NB4 (cell line): ENCODE measurements around the gene GPR183.

Source experiments
- DNase-seq: peaks from one replicate; pipeline ENCODE4 v3.0.0; 2010; ENCODE audit warnings: low read depth
- H3K4me3 ChIP-seq: one replicate; pipeline ENCODE4 v1.5.1; 2011; ENCODE audit warnings: mild to moderate bottlenecking, low read depth, low read length, moderate library complexity
- CTCF ChIP-seq: IDR thresholded peaks from one replicate; pipeline ENCODE4 v1.5.1; 2012; ENCODE audit warnings: low read depth, low read length
- MAX ChIP-seq: IDR thresholded peaks from 2 replicates; pipeline ENCODE4 v1.6.1; 2011; ENCODE audit warnings: low read depth, low read length
- MYC ChIP-seq: IDR thresholded peaks from 2 replicates; pipeline ENCODE4 v1.6.1; 2011; ENCODE audit warnings: low read depth, low read length
- POLR2A ChIP-seq: IDR thresholded peaks from 2 replicates; pipeline ENCODE4 v1.6.1; 2011; ENCODE audit warnings: mild to moderate bottlenecking; ENCODE audit not compliant: insufficient read length; ENCODE audit errors: extremely low read depth

GPR183 gene

GRCh38 chr13:99353836-99354235 lies 46.6 kb upstream of the GPR183 start:
- TF ChIP-seq MYC (no peak), MAX (no peak), POLR2A (no peak), CTCF (no peak)
- DNase-seq, result no peak
- no peak overlapping the region for H3K4me3 ChIP-seq

GRCh38 chr13:99353246-99353600 lies 46.0 kb upstream of the GPR183 start:
- TF ChIP-seq POLR2A (no peak), MAX (no peak), CTCF (no peak), MYC (no peak)
- H3K4me3 ChIP-seq, result no peak overlapping the region
- no peak for DNase-seq

- no peak for DNase-seq
- H3K4me3 ChIP-seq, result no peak overlapping the region
- TF ChIP-seq MYC, result no peak
- TF ChIP-seq CTCF, result no peak
- TF ChIP-seq POLR2A, result no peak
- TF ChIP-seq MAX, result no peak
These were observed 45.4 kb upstream of the GPR183 start for GRCh38 chr13:99352351-99353245.

GRCh38 chr13:99351772-99352171 lies 44.6 kb upstream of the GPR183 start:
- TF ChIP-seq MYC (no peak), CTCF (no peak), MAX (no peak), POLR2A (no peak)
- DNase-seq, result no peak
- H3K4me3 ChIP-seq, result no peak overlapping the region

- no peak overlapping the region for H3K4me3 ChIP-seq
- TF ChIP-seq POLR2A (no peak), MYC (no peak), MAX (no peak), CTCF (no peak)
- DNase-seq, result no peak
These were observed 43.0 kb upstream of the GPR183 start for GRCh38 chr13:99350191-99350590.
